Neutrophil (primary cell): ENCODE results near the gene ATP8B4.
A peak's percentile ranks its signal among the peaks of the same experiment; 100 is the strongest.

Source experiments
- H3K27ac ChIP-seq: fragments of 200-600 bp; sonication (generic); 2 replicates; pipeline ENCODE4 v1.5.1; 2016; ENCODE audit warnings: mild to moderate bottlenecking, moderate library complexity
- H3K27me3 ChIP-seq: fragments of 200-600 bp; sonication (generic); 2 replicates; pipeline ENCODE4 v1.6.0; 2016; ENCODE audit warnings: mild to moderate bottlenecking
- H3K36me3 ChIP-seq: fragments of 200-600 bp; sonication (generic); 2 replicates; pipeline ENCODE4 v1.5.1; 2017
- H3K4me1 ChIP-seq, 2 experiments: fragments of 200-600 bp in 1 of 2; sonication (generic) in 1 of 2; 1 replicate in 1 of 2; 2 replicates in 1 of 2; pipeline versions ENCODE4 v1.5.1 to v1.6.1; 2013 to 2016; ENCODE audit warnings: low read depth in 1 of 2, low read length in 1 of 2, mild to moderate bottlenecking in 1 of 2, moderate library complexity in 1 of 2; ENCODE audit not compliant: control insufficient read depth in 1 of 2, insufficient read depth in 1 of 2
- H3K4me3 ChIP-seq, 2 experiments: fragments of 200-600 bp in 1 of 2; sonication (generic) in 1 of 2; 1 replicate in 1 of 2; 2 replicates in 1 of 2; pipeline ENCODE4 v1.5.1; 2013 to 2016; ENCODE audit warnings: low read depth in 1 of 2, low read length in 1 of 2, mild to moderate bottlenecking in 1 of 2, moderate library complexity in 1 of 2
- H3K9me3 ChIP-seq: fragments of 200-600 bp; sonication (generic); 2 replicates; pipeline ENCODE4 v1.5.1; 2016
- CTCF ChIP-seq: fragments of 200-600 bp; sonication (generic); IDR thresholded peaks from 2 replicates; pipeline ENCODE4 v1.5.1; 2016; ENCODE audit warnings: antibody characterized with exemption

The ATP8B4 gene

GRCh38 chr15:49881866-49882265, 237.2 kb downstream of the ATP8B4 start:
- Histone ChIP-seq H3K36me3 (peaks cover 78% of the 10 kb centered on the region), H3K4me1 (no peaks in the 10 kb centered on the region), H3K4me3 (no peak overlapping the region), H3K9me3 (no peaks in the 10 kb centered on the region), H3K27ac (peak overlapping the region; percentile 25), H3K27me3 (no peaks in the 10 kb centered on the region)
- TF ChIP-seq CTCF, result no peak

- Histone ChIP-seq H3K4me1 (no peaks in the 10 kb centered on the region), H3K4me3 (no peak overlapping the region), H3K27me3 (no peaks in the 10 kb centered on the region), H3K27ac (no peak overlapping the region), H3K9me3 (no peaks in the 10 kb centered on the region), H3K36me3 (peaks cover 82% of the 10 kb centered on the region)
- no peak for TF ChIP-seq CTCF
These were observed 237.6 kb downstream of the ATP8B4 start for GRCh38 chr15:49881433-49881832.

GRCh38 chr15:49877873-49878521, 241.0 kb downstream of the ATP8B4 start:
- TF ChIP-seq CTCF, result no peak
- Histone ChIP-seq H3K27me3 (no peaks in the 10 kb centered on the region), H3K9me3 (no peaks in the 10 kb centered on the region), H3K4me3 (no peak overlapping the region), H3K36me3 (peaks cover 85% of the 10 kb centered on the region), H3K27ac (peak overlapping the region; percentile 49), H3K4me1 (no peaks in the 10 kb centered on the region)

- H3K4me3 ChIP-seq, result no peak overlapping the region
- H3K9me3 ChIP-seq, result no peaks in the 10 kb centered on the region
- no peaks in the 10 kb centered on the region for H3K4me1 ChIP-seq
- TF ChIP-seq CTCF, result no peak
- peaks cover 86% of the 10 kb centered on the region for H3K36me3 ChIP-seq
- H3K27ac ChIP-seq, result peak overlapping the region; percentile 29
- H3K27me3 ChIP-seq, result no peaks in the 10 kb centered on the region
These were observed 241.7 kb downstream of the ATP8B4 start for GRCh38 chr15:49877117-49877872.

- no peak overlapping the region for H3K4me3 ChIP-seq
- no peaks in the 10 kb centered on the region for H3K9me3 ChIP-seq
- TF ChIP-seq CTCF, result peak; percentile 57
- no peaks in the 10 kb centered on the region for H3K27me3 ChIP-seq
- H3K4me1 ChIP-seq, result no peaks in the 10 kb centered on the region
- peak overlapping the region; percentile 29 for H3K27ac ChIP-seq
- peaks cover 86% of the 10 kb centered on the region for H3K36me3 ChIP-seq
These were observed 242.5 kb downstream of the ATP8B4 start for GRCh38 chr15:49876401-49877038.
